Measurements from ENCODE around the gene POC1A. TPM values are rescaled to one million over a fixed set of nuclear protein-coding genes. Genes with fewer than 3 reads are reported as not detected.

POC1A gene
- total and polyA plus RNA-seq, 9 donors, result 3.1 to 7.5 (median 5.6) TPM

DNA sequence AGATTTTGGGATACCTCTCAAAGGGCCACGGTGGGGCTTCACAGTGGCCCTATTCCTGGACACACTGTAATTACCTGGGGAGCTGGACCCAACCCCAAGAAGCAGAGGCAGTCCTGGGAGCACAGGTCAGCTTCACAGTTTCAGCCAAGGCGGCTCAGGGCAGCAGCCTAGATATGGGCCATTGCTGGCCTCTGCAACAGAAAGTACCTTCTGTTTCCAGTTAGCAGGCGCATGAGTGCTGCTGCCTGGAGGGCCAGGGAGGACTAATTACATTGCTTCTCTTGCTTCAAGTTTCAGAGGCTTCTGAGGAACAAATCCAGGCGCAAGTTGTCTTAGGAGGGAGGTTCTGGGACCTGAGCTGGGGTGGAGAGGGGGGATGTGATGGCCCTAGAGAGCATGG, 84.4 kb downstream of the POC1A start:
- peaks cover 74% of the 10 kb centered on the region for H3K4me1 ChIP-seq (ENCODE audit: control insufficient read depth, insufficient read depth, low read length)
- H3K36me3 ChIP-seq (ENCODE audit: control insufficient read depth, insufficient read depth, low read length), result peaks cover 7% of the 10 kb centered on the region
- no peaks in the 10 kb centered on the region for H3K9me3 ChIP-seq (replicated peaks; ENCODE audit: control insufficient read depth, low read depth, low read length)
- DNase-seq, result peak; percentile 67
- H3K27ac ChIP-seq (ENCODE audit: low read length), result peak overlapping the region; percentile 92
- H3K4me3 ChIP-seq (ENCODE audit: low read length), result no peak overlapping the region
- no peaks in the 10 kb centered on the region for H3K27me3 ChIP-seq (ENCODE audit: control insufficient read depth, insufficient read depth, low read length)
- 66% methylated on average over 4 of the region's 4 CpGs for WGBS (ENCODE audit: insufficient coverage)

DNA sequence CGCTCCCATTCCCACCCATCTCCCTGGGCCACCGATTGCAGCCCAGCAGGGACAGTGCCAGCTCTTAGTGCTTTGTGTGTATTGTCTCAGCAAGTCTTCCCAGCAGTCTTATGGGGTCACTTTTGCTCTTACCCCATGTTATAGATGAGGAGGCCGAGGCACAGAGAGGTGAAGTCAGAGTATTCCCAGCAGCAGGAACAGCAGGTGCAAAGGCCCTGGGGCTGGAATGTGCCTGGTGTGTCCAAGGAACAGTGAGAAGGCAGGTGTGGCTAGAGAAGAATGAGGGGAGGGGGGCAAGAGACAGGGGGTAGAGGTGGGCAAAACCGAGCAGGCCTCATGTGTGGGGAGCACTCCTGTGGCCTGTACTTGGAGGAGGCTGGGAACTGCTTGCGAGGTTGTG, 85.1 kb downstream of the POC1A start:
- WGBS (ENCODE audit: insufficient coverage), result 93% methylated on average over 2 of the region's 5 CpGs
- DNase-seq, result no peak
- H3K9me3 ChIP-seq (replicated peaks; ENCODE audit: control insufficient read depth, low read depth, low read length), result no peaks in the 10 kb centered on the region
- no peak overlapping the region for H3K4me3 ChIP-seq (ENCODE audit: low read length)
- peaks cover 69% of the 10 kb centered on the region for H3K4me1 ChIP-seq (ENCODE audit: control insufficient read depth, insufficient read depth, low read length)
- peak overlapping the region; percentile 92 for H3K27ac ChIP-seq (ENCODE audit: low read length)
- H3K27me3 ChIP-seq (ENCODE audit: control insufficient read depth, insufficient read depth, low read length), result no peaks in the 10 kb centered on the region
- H3K36me3 ChIP-seq (ENCODE audit: control insufficient read depth, insufficient read depth, low read length), result peaks cover 3% of the 10 kb centered on the region

DNA sequence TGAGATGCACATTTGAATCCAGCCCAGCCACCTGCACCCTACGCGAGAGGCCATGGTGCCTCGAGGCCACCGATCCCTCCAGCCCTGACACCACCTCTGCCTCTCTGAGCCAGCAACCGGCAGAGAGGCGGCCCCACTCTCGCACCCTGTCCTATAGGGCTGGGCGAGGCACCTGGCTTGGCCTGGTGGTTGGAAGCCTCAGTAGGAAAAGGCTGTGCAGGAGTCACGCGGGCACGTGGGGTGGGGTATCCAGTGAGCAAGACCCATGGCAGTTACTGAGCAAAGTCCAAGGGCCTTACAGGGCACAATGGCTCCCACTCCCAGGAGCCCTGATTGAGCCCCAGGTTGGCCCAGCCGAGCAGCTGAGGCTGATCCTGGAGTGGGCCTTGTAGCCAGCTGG, 85.5 kb downstream of the POC1A start:
- H3K9me3 ChIP-seq (replicated peaks; ENCODE audit: control insufficient read depth, low read depth, low read length), result no peaks in the 10 kb centered on the region
- no peaks in the 10 kb centered on the region for H3K36me3 ChIP-seq (ENCODE audit: control insufficient read depth, insufficient read depth, low read length)
- 57% methylated on average over 5 of the region's 12 CpGs for WGBS (ENCODE audit: insufficient coverage)
- H3K27me3 ChIP-seq (ENCODE audit: control insufficient read depth, insufficient read depth, low read length), result no peaks in the 10 kb centered on the region
- peaks cover 69% of the 10 kb centered on the region for H3K4me1 ChIP-seq (ENCODE audit: control insufficient read depth, insufficient read depth, low read length)
- no peak for DNase-seq
- H3K27ac ChIP-seq (ENCODE audit: low read length), result peak overlapping the region; percentile 92
- no peak overlapping the region for H3K4me3 ChIP-seq (ENCODE audit: low read length)

- H3K36me3 ChIP-seq (ENCODE audit: control insufficient read depth, insufficient read depth, low read length), result no peaks in the 10 kb centered on the region
- 10% methylated on average over 9 of the region's 12 CpGs for WGBS (ENCODE audit: insufficient coverage)
- H3K27ac ChIP-seq (ENCODE audit: low read length), result peak overlapping the region; percentile 92
- H3K9me3 ChIP-seq (replicated peaks; ENCODE audit: control insufficient read depth, low read depth, low read length), result no peaks in the 10 kb centered on the region
- no peak overlapping the region for H3K4me3 ChIP-seq (ENCODE audit: low read length)
- peak; percentile 97 for DNase-seq
- peaks cover 75% of the 10 kb centered on the region for H3K4me1 ChIP-seq (ENCODE audit: control insufficient read depth, insufficient read depth, low read length)
- no peaks in the 10 kb centered on the region for H3K27me3 ChIP-seq (ENCODE audit: control insufficient read depth, insufficient read depth, low read length)
Measured at GRCh38 chr3:52068055-52068571, 86.1 kb downstream of the POC1A start.

DNA sequence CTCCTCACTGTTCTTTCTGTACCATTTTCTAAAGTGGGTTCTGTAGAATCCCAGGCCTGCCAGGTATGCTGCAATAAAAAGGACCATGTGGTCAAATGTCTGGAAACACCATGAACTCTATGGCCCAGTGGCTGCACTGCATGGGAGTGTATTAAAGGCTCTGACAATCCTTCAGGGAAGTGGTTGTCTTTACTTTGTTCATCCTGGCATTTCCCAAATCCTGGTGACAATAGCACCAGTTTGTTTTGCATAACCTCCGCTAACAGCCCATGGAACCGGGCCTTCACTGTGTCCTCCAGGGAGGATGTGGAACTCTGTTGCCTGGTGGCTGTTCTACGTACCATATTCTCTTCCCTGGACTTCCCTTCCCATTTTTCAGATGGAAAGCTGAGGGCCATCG, 86.7 kb downstream of the POC1A start:
- no peak overlapping the region for H3K4me3 ChIP-seq (ENCODE audit: low read length)
- H3K27me3 ChIP-seq (ENCODE audit: control insufficient read depth, insufficient read depth, low read length), result no peaks in the 10 kb centered on the region
- no peaks in the 10 kb centered on the region for H3K9me3 ChIP-seq (replicated peaks; ENCODE audit: control insufficient read depth, low read depth, low read length)
- H3K4me1 ChIP-seq (ENCODE audit: control insufficient read depth, insufficient read depth, low read length), result peaks cover 81% of the 10 kb centered on the region
- H3K36me3 ChIP-seq (ENCODE audit: control insufficient read depth, insufficient read depth, low read length), result no peaks in the 10 kb centered on the region
- WGBS (ENCODE audit: insufficient coverage), result 37% methylated on average over 3 of the region's 4 CpGs
- H3K27ac ChIP-seq (ENCODE audit: low read length), result peak overlapping the region; percentile 92
- DNase-seq, result no peak

DNA sequence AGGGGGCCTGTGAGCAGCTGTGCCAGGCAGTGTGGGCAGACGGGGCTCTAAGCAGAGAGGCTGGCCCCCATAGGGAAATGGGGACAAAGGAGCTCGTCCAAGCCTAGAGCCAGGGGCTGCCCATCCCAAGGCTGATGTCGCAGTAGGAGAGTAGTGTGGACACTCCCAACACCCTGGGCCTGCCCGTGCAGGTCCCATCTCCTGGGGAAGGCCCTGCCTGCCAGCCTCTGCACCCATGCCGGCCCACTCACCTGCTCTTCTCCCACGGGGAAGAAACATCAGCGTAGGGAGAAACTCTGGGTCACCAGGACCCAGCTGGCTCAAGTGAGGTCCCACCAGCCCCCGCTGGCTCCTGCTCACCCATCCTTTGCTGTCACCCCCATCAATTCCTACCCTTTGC, 87.2 kb downstream of the POC1A start:
- no peak for DNase-seq
- Histone ChIP-seq H3K4me3 (ENCODE audit: low read length) (no peak overlapping the region), H3K9me3 (replicated peaks; ENCODE audit: control insufficient read depth, low read depth, low read length) (no peaks in the 10 kb centered on the region), H3K27me3 (ENCODE audit: control insufficient read depth, insufficient read depth, low read length) (no peaks in the 10 kb centered on the region), H3K27ac (ENCODE audit: low read length) (peak overlapping the region; percentile 92), H3K4me1 (ENCODE audit: control insufficient read depth, insufficient read depth, low read length) (peaks cover 83% of the 10 kb centered on the region), H3K36me3 (ENCODE audit: control insufficient read depth, insufficient read depth, low read length) (no peaks in the 10 kb centered on the region)
- WGBS (ENCODE audit: insufficient coverage), result 81% methylated on average over 4 of the region's 8 CpGs

- Histone ChIP-seq H3K27ac (ENCODE audit: low read length) (peak overlapping the region; percentile 20), H3K4me1 (ENCODE audit: control insufficient read depth, insufficient read depth, low read length) (peaks cover 73% of the 10 kb centered on the region), H3K9me3 (replicated peaks; ENCODE audit: control insufficient read depth, low read depth, low read length) (no peaks in the 10 kb centered on the region), H3K4me3 (ENCODE audit: low read length) (no peak overlapping the region), H3K36me3 (ENCODE audit: control insufficient read depth, insufficient read depth, low read length) (no peaks in the 10 kb centered on the region), H3K27me3 (ENCODE audit: control insufficient read depth, insufficient read depth, low read length) (no peaks in the 10 kb centered on the region)
- no peak for DNase-seq
- 61% methylated on average over 9 of the region's 12 CpGs for WGBS (ENCODE audit: insufficient coverage)
Measured at GRCh38 chr3:52065264-52065756, 88.9 kb downstream of the POC1A start.

GRCh38 chr3:52064561-52064960, 89.7 kb downstream of the POC1A start:
- no peaks in the 10 kb centered on the region for H3K27me3 ChIP-seq (ENCODE audit: control insufficient read depth, insufficient read depth, low read length)
- DNase-seq, result no peak
- 81% methylated on average over 5 of the region's 8 CpGs for WGBS (ENCODE audit: insufficient coverage)
- H3K4me3 ChIP-seq (ENCODE audit: low read length), result no peak overlapping the region
- no peaks in the 10 kb centered on the region for H3K36me3 ChIP-seq (ENCODE audit: control insufficient read depth, insufficient read depth, low read length)
- H3K27ac ChIP-seq (ENCODE audit: low read length), result no peak overlapping the region
- H3K9me3 ChIP-seq (replicated peaks; ENCODE audit: control insufficient read depth, low read depth, low read length), result no peaks in the 10 kb centered on the region
- H3K4me1 ChIP-seq (ENCODE audit: control insufficient read depth, insufficient read depth, low read length), result peaks cover 65% of the 10 kb centered on the region

DNA sequence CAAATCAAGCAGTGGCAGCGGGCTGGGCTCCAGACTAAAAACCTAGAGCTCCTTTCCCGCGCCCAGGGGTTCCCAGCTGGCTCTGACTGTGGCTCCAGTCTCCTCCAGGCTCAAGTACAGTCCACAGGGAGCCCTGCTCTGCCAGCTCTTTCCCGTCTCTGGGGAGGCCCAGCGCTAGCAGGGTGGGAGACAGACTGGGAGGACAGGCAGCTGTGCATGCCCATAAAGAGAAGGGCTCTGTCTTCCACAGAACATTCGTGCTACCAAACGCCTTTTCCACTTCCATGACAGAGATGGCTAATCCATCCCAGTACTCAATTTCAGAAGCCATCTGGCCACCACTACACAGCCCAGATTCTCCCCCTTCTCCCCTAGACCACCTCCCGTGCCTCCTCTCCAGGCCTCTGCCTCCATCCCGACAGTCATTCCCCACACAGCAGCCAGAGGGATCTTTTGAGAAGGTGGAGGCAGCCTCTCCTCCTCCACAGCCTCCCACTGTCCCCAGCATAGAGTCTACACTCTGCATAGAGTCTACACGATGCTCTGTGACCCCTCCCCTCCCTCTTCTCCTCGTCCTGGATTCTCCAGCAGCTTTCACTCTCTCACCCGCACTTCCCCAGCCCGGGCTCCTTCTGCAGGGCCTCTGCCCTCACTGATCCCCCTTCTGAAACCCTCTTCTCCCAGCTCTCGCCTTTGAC, 91.0 kb downstream of the POC1A start:
- Histone ChIP-seq H3K27me3 (ENCODE audit: control insufficient read depth, insufficient read depth, low read length) (no peaks in the 10 kb centered on the region), H3K4me3 (ENCODE audit: low read length) (no peak overlapping the region), H3K4me1 (ENCODE audit: control insufficient read depth, insufficient read depth, low read length) (peaks cover 54% of the 10 kb centered on the region), H3K9me3 (replicated peaks; ENCODE audit: control insufficient read depth, low read depth, low read length) (no peaks in the 10 kb centered on the region), H3K36me3 (ENCODE audit: control insufficient read depth, insufficient read depth, low read length) (no peaks in the 10 kb centered on the region), H3K27ac (ENCODE audit: low read length) (peak overlapping the region; percentile 1)
- DNase-seq, result no peak
- 47% methylated on average over 14 of the region's 14 CpGs for WGBS (ENCODE audit: insufficient coverage)

DNA sequence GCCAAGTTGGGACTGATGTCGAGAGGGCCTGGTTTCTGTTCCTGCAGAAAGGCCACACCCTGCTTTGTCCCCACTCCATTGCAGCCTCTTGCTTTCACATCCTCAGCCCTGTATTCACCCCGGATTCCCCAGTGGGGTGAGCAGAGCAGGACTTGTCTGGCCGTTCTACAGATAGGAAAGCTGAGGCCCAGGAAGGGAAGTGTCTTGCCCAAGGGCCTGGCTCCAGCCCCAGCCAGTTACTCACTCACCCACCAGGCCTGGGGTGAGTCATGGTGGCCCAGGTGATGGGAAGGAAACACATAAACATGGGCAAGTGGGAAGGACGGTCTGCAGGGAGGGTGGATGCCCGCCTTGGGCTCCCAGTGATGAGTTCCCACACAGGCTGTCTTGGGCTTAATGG, 91.7 kb downstream of the POC1A start:
- peaks cover 54% of the 10 kb centered on the region for H3K4me1 ChIP-seq (ENCODE audit: control insufficient read depth, insufficient read depth, low read length)
- no peak overlapping the region for H3K27ac ChIP-seq (ENCODE audit: low read length)
- no peak for DNase-seq

More for the DNA sequence above, 91.7 kb downstream of the POC1A start:
- no peaks in the 10 kb centered on the region for H3K27me3 ChIP-seq (ENCODE audit: control insufficient read depth, insufficient read depth, low read length)
- WGBS (ENCODE audit: insufficient coverage), result no CpG with 5 or more reads among the region's 5 CpGs
- no peaks in the 10 kb centered on the region for H3K9me3 ChIP-seq (replicated peaks; ENCODE audit: control insufficient read depth, low read depth, low read length)
- no peaks in the 10 kb centered on the region for H3K36me3 ChIP-seq (ENCODE audit: control insufficient read depth, insufficient read depth, low read length)
- H3K4me3 ChIP-seq (ENCODE audit: low read length), result no peak overlapping the region

All from muscle of leg (tissue), 11 donors.